Smooth muscle cell of trachea (primary cell): ENCODE measurements around the gene BMP2K. TPM values are rescaled to one million over a fixed set of nuclear protein-coding genes. Genes with fewer than 3 reads are reported as not detected.

ENCODE experiments used
- total RNA-seq: library from RNA; depleted of rRNA; stranded (reverse); fragments of >200 nt; gene quantifications from 2 replicates; pipeline ENCODE4 v1.2.1, GENCODE V29; 2014

Gene BMP2K
- 59.9 and 81.9 TPM in 2 replicates for total RNA-seq

GRCh38 chr4:78776079-78776728, at the start of gene BMP2K:
TSS of gene BMP2K (plus strand) at chr4:78776350. CDS start at chr4:78776544, 194 bp downstream.

DNA sequence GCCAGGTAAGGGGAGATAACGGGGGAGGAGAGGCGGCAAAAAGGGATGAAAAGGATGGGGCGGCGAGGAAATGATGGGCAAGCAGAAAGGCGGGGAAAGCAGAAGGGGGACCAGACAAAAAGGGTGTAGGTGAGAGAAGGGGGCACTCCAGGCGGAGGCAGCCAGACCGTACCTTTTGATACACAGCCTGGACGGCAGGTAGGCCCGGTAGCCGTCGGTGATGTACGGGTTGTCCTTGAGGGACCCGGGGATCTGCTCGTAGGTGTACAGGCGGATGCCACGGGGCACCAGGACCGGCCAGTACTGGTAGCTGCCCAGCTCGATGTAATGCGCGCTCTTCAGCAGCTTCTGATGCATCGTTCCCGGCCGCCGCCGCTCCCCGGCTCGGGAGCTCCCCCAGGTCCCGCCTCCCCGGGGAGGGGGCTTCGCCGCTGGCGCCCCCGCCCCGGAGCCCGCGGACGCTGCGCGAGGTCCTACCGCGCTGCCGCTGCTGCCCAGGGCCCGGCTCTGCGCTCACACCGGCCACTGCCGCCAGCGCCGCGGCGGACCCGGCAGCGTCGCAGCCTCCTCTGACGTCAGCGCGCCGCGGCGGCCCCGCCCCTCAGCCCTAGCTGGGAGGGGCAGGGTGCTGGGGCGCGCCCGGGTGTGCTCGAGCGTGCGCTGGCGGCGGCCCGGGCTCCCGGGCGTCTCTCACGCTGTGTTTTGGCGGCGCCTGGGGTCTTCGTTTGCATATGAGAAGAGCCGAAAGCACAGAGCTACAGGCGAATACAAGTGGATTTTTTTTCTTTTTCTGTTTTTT, 162.9 kb downstream of the BMP2K start, which contains the start of gene PAQR3:
TSS of gene PAQR3 (minus strand) at position 571 of the 799 bp plus-strand sequence. CDS start at position 357, 214 bp downstream.

Other genes starting within 250 kb of the BMP2K start
- gene ANXA3, start 224.6 kb upstream of the BMP2K start, total RNA-seq = 3.6 and 6.7 TPM in 2 replicates
- gene PAQR3, start 163.1 kb downstream of the BMP2K start, total RNA-seq = 9.4 and 19.1 TPM in 2 replicates